Stimulated activated effector memory CD8-positive, alpha-beta T cell treated with anti-CD3 and anti-CD28 coated beads, Interleukin-12 subunit alpha, Interleukin-12 subunit beta, amount 100 ng/mL, for 72 hours (primary cell): Measurements from ENCODE around the gene FBXL17.

Experiments used
- ATAC-seq: fragments of 150-1000 bp; cut with Tn5 transposase; 2 replicates; pipeline ENCODE4 v1.10.0; 2021
- DNase-seq, 2 donors: peaks; one replicate each; pipeline ENCODE4 v3.0.0; 2021 to 2022; ENCODE audit warnings: low spot score in 2 of 2
- H3K27ac Mint-ChIP-seq: one replicate; pipeline ENCODE4 v1.8.0; 2022; ENCODE audit warnings: mild to moderate bottlenecking, mixed read lengths
- H3K36me3 Mint-ChIP-seq: one replicate; pipeline ENCODE4 v1.8.0; 2022; ENCODE audit warnings: mild to moderate bottlenecking, mixed read lengths
- H3K4me1 Mint-ChIP-seq: one replicate; pipeline ENCODE4 v1.8.0; 2022; ENCODE audit warnings: mixed read lengths
- H3K4me3 Mint-ChIP-seq: one replicate; pipeline ENCODE4 v1.8.0; 2022; ENCODE audit warnings: mild to moderate bottlenecking, mixed read lengths
- H3K9me3 Mint-ChIP-seq: one replicate; pipeline ENCODE4 v1.8.0; 2022; ENCODE audit warnings: mixed read lengths

FBXL17 gene

GRCh38 chr5:107815109-107815508 is 566.8 kb downstream of the FBXL17 start:
- Mint-ChIP-seq H3K4me3 (no peak overlapping the region), H3K36me3 (no peaks in the 10 kb centered on the region), H3K27ac (no peak overlapping the region), H3K9me3 (no peaks in the 10 kb centered on the region), H3K4me1 (no peaks in the 10 kb centered on the region)
- no peak for DNase-seq
- ATAC-seq = peak; percentile 9

- DNase-seq (no peak), ATAC-seq (no peak)
- H3K4me3 Mint-ChIP-seq = no peak overlapping the region
- H3K36me3 Mint-ChIP-seq = no peaks in the 10 kb centered on the region
- no peaks in the 10 kb centered on the region for H3K9me3 Mint-ChIP-seq
- no peaks in the 10 kb centered on the region for H3K4me1 Mint-ChIP-seq
- no peak overlapping the region for H3K27ac Mint-ChIP-seq
Measured at GRCh38 chr5:107814183-107814827, 567.6 kb downstream of the FBXL17 start.

GRCh38 chr5:107813559-107813958 is 568.3 kb downstream of the FBXL17 start:
- Mint-ChIP-seq H3K4me1 (no peaks in the 10 kb centered on the region), H3K27ac (no peak overlapping the region), H3K36me3 (no peaks in the 10 kb centered on the region), H3K4me3 (no peak overlapping the region), H3K9me3 (no peaks in the 10 kb centered on the region)
- ATAC-seq = no peak
- no peak for DNase-seq

GRCh38 chr5:107812570-107813141 is 569.2 kb downstream of the FBXL17 start:
- H3K36me3 Mint-ChIP-seq = no peaks in the 10 kb centered on the region

DNA sequence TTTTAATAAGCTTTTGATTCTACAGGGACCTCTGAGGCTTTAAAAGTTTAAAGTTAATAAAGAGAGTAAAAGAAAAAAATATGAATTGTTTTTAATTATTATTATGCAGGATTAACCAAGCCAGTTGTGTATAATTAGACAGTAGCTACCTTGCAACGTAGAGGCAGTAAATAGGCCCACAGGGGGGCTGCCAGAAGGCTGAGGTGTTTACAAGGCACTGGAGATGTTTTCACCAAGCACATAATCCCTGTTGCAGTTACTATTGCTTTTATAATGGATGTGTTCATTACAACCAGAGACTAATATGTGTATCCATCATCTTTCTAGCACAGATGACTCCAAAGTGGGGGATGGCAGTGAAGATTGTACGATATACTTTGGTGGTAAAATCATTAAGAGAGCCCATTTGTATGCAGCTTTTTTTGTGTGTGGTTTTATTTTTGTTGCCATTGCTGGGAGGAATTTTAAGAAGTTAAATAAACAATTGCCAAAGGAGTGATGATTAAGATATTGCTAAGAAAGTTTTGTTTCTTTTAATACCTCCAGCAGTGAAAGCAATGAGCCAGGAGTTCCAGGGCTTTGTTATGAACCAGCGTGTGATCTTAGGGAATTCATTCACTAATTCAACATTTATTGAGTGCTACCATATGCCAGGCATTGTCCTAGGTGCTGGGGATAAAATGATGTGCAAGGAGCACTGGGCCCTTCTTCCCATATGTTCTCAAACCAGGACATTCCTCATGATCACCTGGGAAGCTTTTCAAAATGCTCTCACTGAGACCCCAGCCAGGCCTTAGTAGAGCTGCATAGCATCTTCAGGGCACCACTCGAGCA is 572.5 kb downstream of the FBXL17 start:
- ATAC-seq (no peak), DNase-seq (no peak)
- no peaks in the 10 kb centered on the region for H3K4me1 Mint-ChIP-seq
- H3K36me3 Mint-ChIP-seq = no peaks in the 10 kb centered on the region
- H3K9me3 Mint-ChIP-seq = no peaks in the 10 kb centered on the region
- no peak overlapping the region for H3K27ac Mint-ChIP-seq
- H3K4me3 Mint-ChIP-seq = no peak overlapping the region

More at GRCh38 chr5:107812570-107813141, 569.2 kb downstream of the FBXL17 start:
- no peak overlapping the region for H3K4me3 Mint-ChIP-seq
- DNase-seq = no peak
- H3K4me1 Mint-ChIP-seq = no peaks in the 10 kb centered on the region
- no peak overlapping the region for H3K27ac Mint-ChIP-seq
- no peaks in the 10 kb centered on the region for H3K9me3 Mint-ChIP-seq
- no peak for ATAC-seq
